ENCODE results near the gene FGF18.

The FGF18 gene

GRCh38 chr5:171455522-171455921 is 36.1 kb downstream of the FGF18 start:
- TF ChIP-seq FOXP2 (optimal IDR thresholded peaks at IDR 0.05; ENCODE audit: borderline replicate concordance, extremely low read depth, extremely low read length, insufficient read depth) = no peak
- TF ChIP-seq REST (IDR thresholded peaks at IDR 0.05; ENCODE audit: insufficient read depth in 1 of 2, low read depth in 2 of 2, low read length in 2 of 2) = no peak
- TF ChIP-seq TAF1 (IDR thresholded peaks at IDR 0.05; ENCODE audit: borderline replicate concordance, insufficient read depth, low read length) = no peak
- TF ChIP-seq POLR2AphosphoS5 (IDR thresholded peaks at IDR 0.05; ENCODE audit: low read depth, low read length) = no peak
- no peak for TF ChIP-seq SIN3A (IDR thresholded peaks at IDR 0.05; ENCODE audit: borderline replicate concordance, insufficient read depth, low read length)

GRCh38 chr5:171457208-171457981 is 37.9 kb downstream of the FGF18 start:
- TF ChIP-seq POLR2AphosphoS5 (IDR thresholded peaks at IDR 0.05; ENCODE audit: low read depth, low read length) (no peak), SIN3A (IDR thresholded peaks at IDR 0.05; ENCODE audit: borderline replicate concordance, insufficient read depth, low read length) (no peak), FOXP2 (optimal IDR thresholded peaks at IDR 0.05; ENCODE audit: borderline replicate concordance, extremely low read depth, extremely low read length, insufficient read depth) (no peak), TAF1 (IDR thresholded peaks at IDR 0.05; ENCODE audit: borderline replicate concordance, insufficient read depth, low read length) (no peak), REST (IDR thresholded peaks at IDR 0.05; ENCODE audit: insufficient read depth in 1 of 2, low read depth in 2 of 2, low read length in 2 of 2) (no peak)

- TF ChIP-seq FOXP2 (optimal IDR thresholded peaks at IDR 0.05; ENCODE audit: borderline replicate concordance, extremely low read depth, extremely low read length, insufficient read depth) = no peak
- TF ChIP-seq REST (IDR thresholded peaks at IDR 0.05; ENCODE audit: insufficient read depth in 1 of 2, low read depth in 2 of 2, low read length in 2 of 2) = no peak
- TF ChIP-seq POLR2AphosphoS5 (IDR thresholded peaks at IDR 0.05; ENCODE audit: low read depth, low read length) = no peak
- TF ChIP-seq SIN3A (IDR thresholded peaks at IDR 0.05; ENCODE audit: borderline replicate concordance, insufficient read depth, low read length) = no peak
- no peak for TF ChIP-seq TAF1 (IDR thresholded peaks at IDR 0.05; ENCODE audit: borderline replicate concordance, insufficient read depth, low read length)
These were observed 40.4 kb downstream of the FGF18 start for GRCh38 chr5:171459839-171460238.

GRCh38 chr5:171462136-171462927 is 42.9 kb downstream of the FGF18 start:
- no peak for TF ChIP-seq FOXP2 (optimal IDR thresholded peaks at IDR 0.05; ENCODE audit: borderline replicate concordance, extremely low read depth, extremely low read length, insufficient read depth)
- TF ChIP-seq REST (IDR thresholded peaks at IDR 0.05; ENCODE audit: insufficient read depth in 1 of 2, low read depth in 2 of 2, low read length in 2 of 2) = no peak
- no peak for TF ChIP-seq TAF1 (IDR thresholded peaks at IDR 0.05; ENCODE audit: borderline replicate concordance, insufficient read depth, low read length)
- TF ChIP-seq SIN3A (IDR thresholded peaks at IDR 0.05; ENCODE audit: borderline replicate concordance, insufficient read depth, low read length) = no peak
- TF ChIP-seq POLR2AphosphoS5 (IDR thresholded peaks at IDR 0.05; ENCODE audit: low read depth, low read length) = no peak
